ENCODE data around the gene MAL. TPM values are rescaled to one million over a fixed set of nuclear protein-coding genes. Genes with fewer than 3 reads are reported as not detected.
A peak's percentile ranks its signal among the peaks of the same experiment; 100 is the strongest.

MAL gene
- 4.4 TPM for total RNA-seq
- long read RNA-seq, partial matches to known transcripts, result 0 of 4 reads
- long read RNA-seq, other reads (novel, unspliced or antisense), result 0 of 4 reads

GRCh38 chr2:95025406-95026319 is at the start of gene MAL:
MAL (plus strand) TSS chr2:95025708; CDS start chr2:95025793, 85 bp downstream.
- Histone ChIP-seq H3K36me3 (no peaks in the 10 kb centered on the region), H3K27me3 (ENCODE audit: low read depth) (peaks cover 100% of the 10 kb centered on the region), H3K4me3 (peak within 1 kb of the TSS; percentile 68), H3K4me1 (peaks cover 26% of the 10 kb centered on the region), H3K9me3 (replicated peaks) (no peaks in the 10 kb centered on the region), H3K27ac (replicated peaks) (peak within 1 kb of the TSS; percentile 48)
- no peak for DNase-seq
- no peak for TF ChIP-seq CTCF (IDR thresholded peaks at IDR 0.05; ENCODE audit: borderline replicate concordance)
- intact Hi-C loops (cut with micrococcal nuclease), result loop anchor here (10.0 kb wide), 1 partner anchor 89 kb away; no protein-coding TSS in a partner anchor

- intact Hi-C loops (cut with micrococcal nuclease), result no loop called here
- H3K9me3 ChIP-seq (replicated peaks), result no peaks in the 10 kb centered on the region
- H3K4me1 ChIP-seq, result no peaks in the 10 kb centered on the region
- peaks cover 68% of the 10 kb centered on the region for H3K27me3 ChIP-seq (ENCODE audit: low read depth)
- DNase-seq, result no peak
- no peaks in the 10 kb centered on the region for H3K36me3 ChIP-seq
- no peak overlapping the region for H3K4me3 ChIP-seq
- TF ChIP-seq CTCF (IDR thresholded peaks at IDR 0.05; ENCODE audit: borderline replicate concordance), result no peak
- H3K27ac ChIP-seq (replicated peaks), result no peak overlapping the region
Observed at GRCh38 chr2:94977826-94978225, 47.7 kb upstream of the MAL start.

DNA sequence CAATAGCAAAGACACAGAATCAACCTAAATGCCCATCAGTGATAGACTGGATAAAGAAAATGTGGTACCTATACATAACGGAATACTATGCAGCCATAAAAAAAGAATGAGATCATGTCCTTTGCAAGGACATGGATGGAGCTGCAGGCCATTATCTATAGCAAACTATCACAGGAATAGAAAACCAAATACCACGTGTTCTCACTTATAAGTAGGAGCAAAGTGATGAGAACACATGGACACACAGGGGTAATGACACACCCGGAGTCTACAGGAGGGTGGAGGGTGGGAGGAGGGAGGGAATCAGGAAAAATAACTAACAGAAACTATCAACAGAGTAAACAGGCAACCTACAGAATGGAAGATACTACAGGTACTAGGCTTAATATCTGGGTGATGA is 46.6 kb upstream of the MAL start:
- Histone ChIP-seq H3K4me1 (no peaks in the 10 kb centered on the region), H3K27me3 (ENCODE audit: low read depth) (peaks cover 71% of the 10 kb centered on the region)
- no peak for DNase-seq

DNA sequence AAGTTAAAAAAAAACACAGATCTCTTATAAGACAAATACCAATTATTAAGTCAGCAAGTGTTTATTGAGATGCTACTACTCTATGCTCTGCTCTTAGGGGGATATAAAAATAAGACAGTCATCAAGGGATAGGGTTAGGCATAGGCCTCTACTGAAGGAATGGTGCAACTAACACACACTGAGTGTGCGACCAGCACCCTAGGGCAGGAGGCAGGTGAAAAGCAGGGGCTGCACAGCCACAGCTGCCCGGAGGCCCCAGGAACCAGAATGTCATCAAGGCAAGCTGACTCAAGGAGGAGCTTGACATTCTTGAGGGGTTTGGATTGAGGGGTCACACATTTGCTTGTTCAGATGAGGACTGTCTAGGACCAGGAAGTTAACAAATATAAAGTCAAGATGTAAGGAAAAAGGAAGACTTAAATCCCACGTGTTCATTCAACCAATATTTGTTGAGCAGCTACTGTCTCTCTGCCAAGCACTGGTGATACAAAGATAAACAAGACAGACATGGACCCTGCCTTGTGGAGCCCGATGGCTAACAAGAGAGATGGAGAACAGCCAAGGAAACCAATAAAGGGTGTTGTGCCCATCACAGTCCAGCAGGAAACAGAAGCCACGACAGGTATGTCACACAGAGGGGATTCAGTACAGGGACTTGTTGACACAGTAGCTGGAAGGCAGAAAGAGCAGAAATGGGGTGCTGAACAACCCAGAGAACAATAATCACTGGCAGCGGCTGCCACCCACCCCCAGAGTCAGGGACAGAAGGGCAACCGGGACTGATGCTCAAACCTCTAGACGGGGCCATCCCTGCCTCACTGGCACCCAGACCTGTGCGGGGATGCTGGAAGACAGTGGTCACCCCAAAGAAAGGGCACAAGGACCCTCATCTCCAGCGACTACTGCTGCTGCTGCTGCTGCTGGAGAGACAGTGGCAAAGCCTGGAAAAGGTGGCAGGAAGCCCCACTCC is 45.8 kb upstream of the MAL start:
- intact Hi-C loops (cut with micrococcal nuclease), result no loop called here
- H3K9me3 ChIP-seq (replicated peaks), result no peaks in the 10 kb centered on the region
- no peak for DNase-seq
- no peaks in the 10 kb centered on the region for H3K4me1 ChIP-seq
- no peak overlapping the region for H3K27ac ChIP-seq (replicated peaks)
- no peaks in the 10 kb centered on the region for H3K36me3 ChIP-seq
- peaks cover 71% of the 10 kb centered on the region for H3K27me3 ChIP-seq (ENCODE audit: low read depth)
- no peak for TF ChIP-seq CTCF (IDR thresholded peaks at IDR 0.05; ENCODE audit: borderline replicate concordance)
- H3K4me3 ChIP-seq, result no peak overlapping the region

More for the DNA sequence above, 46.6 kb upstream of the MAL start:
- no peaks in the 10 kb centered on the region for H3K36me3 ChIP-seq
- intact Hi-C loops (cut with micrococcal nuclease), result no loop called here
- TF ChIP-seq CTCF (IDR thresholded peaks at IDR 0.05; ENCODE audit: borderline replicate concordance), result no peak
- no peaks in the 10 kb centered on the region for H3K9me3 ChIP-seq (replicated peaks)
- no peak overlapping the region for H3K4me3 ChIP-seq
- no peak overlapping the region for H3K27ac ChIP-seq (replicated peaks)

DNA sequence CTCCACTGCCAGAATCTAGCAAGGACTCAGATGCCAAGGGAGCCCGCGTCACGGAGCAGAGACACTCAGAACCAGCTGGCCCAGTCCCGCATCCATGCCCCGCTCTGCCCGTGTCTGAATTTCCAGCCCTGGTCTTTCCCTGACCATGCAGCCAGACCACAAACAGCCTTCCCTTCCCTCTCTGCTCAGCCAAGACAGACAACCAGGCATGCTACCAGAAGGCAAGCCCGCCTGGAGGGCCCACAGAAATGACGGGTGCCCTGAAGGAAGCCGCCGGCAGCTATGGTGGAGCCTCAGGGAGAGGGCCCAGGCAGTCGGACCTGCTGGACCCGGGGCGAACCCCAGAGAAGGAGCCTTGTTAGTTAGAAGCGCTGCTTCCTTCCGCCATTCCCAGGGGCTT is 45.1 kb upstream of the MAL start:
- DNase-seq, result no peak
- Histone ChIP-seq H3K9me3 (replicated peaks) (no peaks in the 10 kb centered on the region), H3K4me3 (no peak overlapping the region), H3K27ac (replicated peaks) (no peak overlapping the region), H3K27me3 (ENCODE audit: low read depth) (peaks cover 71% of the 10 kb centered on the region), H3K4me1 (no peaks in the 10 kb centered on the region), H3K36me3 (no peaks in the 10 kb centered on the region)
- intact Hi-C loops (cut with micrococcal nuclease), result no loop called here
- TF ChIP-seq CTCF (IDR thresholded peaks at IDR 0.05; ENCODE audit: borderline replicate concordance), result no peak

Data from left ventricle myocardium inferior (tissue), 1 donor.